GM12874 (cell line): ENCODE measurements around the gene REXO1.

Source experiments
- TF ChIP-seq, protein P1 (sequence below): IDR thresholded peaks from 2 replicates; pipeline ENCODE4 v1.5.1; 2011; ENCODE audit warnings: low read depth, mild to moderate bottlenecking, control low read depth, low read length, moderate library complexity; ENCODE audit not compliant: insufficient read depth

Gene REXO1

DNA sequence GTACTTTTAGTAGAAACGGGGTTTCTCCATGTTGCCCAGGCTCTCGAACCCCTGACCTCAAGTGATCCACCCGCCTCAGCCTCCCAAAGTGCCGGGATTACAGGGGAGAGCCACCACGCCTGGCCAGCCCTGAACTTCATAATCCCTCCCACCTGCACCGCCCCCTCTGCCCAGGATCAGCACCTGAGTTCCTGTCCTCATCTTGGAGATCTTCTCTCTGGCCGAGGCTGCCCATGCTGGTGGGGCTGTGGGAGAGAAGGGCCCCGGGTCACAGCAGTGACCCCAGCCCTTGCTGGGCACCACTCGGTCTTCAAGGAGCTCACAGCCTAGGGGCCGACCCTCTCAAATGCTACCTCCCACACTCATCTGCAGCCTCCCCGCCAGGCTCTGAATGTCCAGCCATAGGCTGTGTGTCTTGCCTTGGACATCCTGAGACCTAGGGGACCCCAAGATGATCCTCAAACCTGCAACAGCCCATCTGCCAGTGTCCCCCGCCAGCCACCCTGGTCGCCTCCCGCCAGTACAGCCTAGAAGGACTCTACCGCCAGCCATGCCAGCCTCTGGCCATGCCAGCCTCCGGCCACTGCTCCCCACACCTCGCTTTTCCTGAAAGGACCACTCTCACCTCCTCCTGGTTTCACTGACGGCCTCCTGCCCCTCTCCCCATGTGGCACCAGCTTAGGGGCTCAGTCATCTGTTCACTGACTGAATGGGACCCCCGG is 37.7 kb downstream of the REXO1 start:
- TF ChIP-seq, protein P1, sequence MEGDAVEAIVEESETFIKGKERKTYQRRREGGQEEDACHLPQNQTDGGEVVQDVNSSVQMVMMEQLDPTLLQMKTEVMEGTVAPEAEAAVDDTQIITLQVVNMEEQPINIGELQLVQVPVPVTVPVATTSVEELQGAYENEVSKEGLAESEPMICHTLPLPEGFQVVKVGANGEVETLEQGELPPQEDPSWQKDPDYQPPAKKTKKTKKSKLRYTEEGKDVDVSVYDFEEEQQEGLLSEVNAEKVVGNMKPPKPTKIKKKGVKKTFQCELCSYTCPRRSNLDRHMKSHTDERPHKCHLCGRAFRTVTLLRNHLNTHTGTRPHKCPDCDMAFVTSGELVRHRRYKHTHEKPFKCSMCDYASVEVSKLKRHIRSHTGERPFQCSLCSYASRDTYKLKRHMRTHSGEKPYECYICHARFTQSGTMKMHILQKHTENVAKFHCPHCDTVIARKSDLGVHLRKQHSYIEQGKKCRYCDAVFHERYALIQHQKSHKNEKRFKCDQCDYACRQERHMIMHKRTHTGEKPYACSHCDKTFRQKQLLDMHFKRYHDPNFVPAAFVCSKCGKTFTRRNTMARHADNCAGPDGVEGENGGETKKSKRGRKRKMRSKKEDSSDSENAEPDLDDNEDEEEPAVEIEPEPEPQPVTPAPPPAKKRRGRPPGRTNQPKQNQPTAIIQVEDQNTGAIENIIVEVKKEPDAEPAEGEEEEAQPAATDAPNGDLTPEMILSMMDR = no peak

DNA sequence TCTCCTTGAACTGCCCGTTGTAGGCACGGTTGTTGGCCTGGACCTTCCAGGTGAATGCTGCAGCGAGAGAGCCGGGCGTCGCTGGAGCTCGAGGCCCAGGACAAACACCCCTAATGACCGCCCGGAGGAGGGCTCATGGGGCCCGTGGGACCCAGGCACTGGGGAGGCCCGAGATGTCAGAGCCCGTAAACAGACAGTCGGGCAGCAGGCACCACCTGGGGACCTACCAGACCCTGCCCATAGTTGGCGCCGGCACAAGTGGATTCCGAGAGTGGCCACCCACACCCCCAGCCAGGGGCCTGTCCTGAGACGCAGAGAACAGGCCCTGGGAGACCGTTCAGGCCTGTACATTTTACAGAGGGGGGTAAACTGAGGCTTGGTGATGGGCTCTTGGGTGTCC is 38.6 kb downstream of the REXO1 start:
- TF ChIP-seq, protein P1 = no peak

DNA sequence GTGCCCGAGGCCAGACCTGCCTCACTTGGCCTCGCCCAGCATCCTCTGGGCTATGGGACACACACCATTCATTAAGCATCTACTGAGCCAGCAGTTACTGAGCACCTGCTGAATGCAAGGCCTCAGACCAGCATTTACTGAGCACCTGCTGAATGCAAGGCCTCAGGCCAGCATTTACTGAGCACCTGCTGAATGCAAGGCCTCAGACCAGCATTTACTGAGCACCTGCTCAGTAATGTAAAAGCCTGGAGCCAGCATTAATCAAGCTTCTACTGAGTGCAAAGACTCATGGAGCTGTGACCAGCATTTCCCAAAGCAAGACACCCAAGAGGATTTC is 39.9 kb downstream of the REXO1 start:
- TF ChIP-seq, protein P1 = no peak

DNA sequence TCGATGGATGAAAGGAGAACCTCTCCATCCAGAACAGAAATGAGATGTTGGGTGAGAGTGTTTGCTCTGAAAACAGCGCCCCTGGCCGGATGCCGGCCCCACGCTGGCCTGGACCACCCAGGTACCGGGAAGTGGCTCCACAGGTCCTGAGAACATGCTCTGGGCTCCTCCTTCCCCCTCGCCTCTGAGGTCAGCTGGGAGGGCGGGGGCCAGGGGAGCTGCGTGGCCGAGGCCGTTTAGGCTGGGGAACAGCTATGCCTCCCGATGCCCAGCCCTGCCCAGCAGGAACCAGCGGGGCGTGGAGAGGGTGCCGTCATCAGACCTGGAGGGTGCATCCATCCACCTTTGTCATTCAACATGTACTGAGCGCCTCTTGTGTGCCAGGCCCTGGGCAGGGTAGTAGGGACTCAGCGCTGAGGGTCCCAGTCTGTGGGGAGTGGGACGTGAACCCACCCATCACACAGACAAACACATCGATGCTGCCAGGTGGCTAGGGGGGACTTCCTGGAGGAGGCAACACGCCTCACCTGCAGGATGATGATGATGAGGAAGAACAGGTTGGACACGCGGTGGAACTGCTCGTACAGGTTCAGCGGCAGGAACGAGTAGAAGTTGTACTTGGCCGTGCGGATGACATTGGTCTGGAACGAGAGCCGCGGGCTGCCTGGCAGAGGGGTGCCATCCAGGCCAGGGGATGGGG is 40.4 kb downstream of the REXO1 start:
- TF ChIP-seq, protein P1 = no peak

DNA sequence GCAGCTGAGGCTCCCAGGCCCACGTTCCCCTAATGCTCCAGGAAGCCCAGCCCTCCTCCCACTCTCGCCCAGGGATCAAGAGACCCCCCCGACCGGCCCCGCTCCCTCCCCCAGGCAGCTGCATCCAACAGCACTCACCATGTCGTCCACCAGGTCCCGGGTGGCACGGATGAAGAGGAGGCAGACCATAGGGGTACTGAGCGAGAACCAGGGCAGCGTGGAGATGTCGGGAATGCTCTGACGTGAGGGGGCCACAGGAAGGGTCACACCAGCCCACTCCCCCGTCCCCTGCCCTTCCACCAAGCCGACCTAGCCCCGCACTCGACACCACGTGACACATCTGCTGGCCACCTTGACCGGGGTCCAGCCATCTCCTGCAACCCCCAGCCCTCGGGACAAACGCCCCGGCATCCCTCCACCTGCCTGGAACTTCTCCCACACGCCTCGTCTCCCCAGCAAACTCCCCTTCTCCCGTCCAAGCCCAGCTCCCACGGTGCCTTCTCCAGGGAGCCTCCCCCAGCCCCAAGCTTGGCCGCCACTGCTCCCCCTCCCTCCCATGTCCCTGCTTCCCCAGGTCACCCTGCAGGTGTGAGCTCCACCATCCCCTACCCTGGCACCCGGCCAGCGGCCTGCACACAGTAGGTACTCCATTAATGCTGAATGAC is 41.1 kb downstream of the REXO1 start:
- TF ChIP-seq, protein P1 = no peak

DNA sequence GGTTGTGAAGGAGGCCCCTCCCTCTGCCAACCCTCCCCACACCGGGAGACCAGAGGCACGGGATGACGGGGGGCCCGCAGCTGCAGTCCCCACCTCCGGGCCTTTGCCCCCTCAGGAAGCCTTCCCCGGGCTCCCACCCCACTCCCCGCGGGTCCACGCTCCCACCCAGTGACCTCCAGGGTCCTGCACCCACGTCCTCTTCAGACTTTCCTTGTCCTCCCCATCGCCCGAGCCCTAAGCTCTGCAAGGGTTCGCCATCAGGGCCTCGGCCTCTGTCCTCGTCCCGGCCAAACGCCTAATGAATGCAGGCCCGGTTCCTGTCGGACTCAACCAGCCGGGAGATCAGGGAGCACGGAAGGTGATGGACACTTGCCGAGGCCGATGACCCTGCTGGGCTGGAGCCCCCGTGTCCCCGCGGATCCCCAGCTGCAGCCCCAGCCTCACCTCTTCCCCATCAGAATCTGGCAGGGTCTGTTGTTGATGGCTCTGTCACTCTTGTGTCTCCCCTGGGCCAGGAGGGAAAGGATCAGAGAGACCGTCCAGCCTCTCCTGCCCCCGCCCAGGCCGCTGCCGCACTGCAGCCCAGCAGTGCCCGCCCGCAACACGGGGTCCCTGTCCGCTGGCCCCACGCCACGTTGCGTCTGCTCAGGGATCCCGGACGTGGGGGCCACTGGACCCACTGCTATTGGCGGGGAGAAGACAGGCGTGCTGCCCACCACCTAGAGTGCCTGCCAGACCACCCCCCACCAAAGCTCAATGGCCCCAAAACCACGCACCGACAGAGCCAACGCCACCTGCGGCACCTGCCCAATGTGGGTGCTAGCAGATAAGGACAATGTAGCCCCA is 41.9 kb downstream of the REXO1 start:
- TF ChIP-seq, protein P1 = no peak
